GM12878 (cell line): ENCODE data around the gene TBXA2R. TPM values are rescaled to one million over a fixed set of nuclear protein-coding genes. Genes with fewer than 3 reads are reported as not detected.

Experiments
- ATF2 ChIP-seq: IDR thresholded peaks from 2 replicates; pipeline ENCODE4 v1.6.1; 2012; ENCODE audit warnings: low read length, inconsistent platforms
- BHLHE40 ChIP-seq, 2 experiments: fragments of 450-650 bp in 1 of 2; IDR thresholded peaks; 2 replicates each; pipeline ENCODE4 v1.6.1; 2011 to 2017; ENCODE audit warnings: low read depth in 2 of 2, borderline replicate concordance in 1 of 2, improper control_type of control experiment in 1 of 2, low read length in 1 of 2, mild to moderate bottlenecking in 1 of 2
- CBX5 ChIP-seq: sonication (generic); IDR thresholded peaks from 2 replicates; pipeline ENCODE4 v1.6.1; 2016; ENCODE audit warnings: low read depth, moderate library complexity, mild to moderate bottlenecking, inconsistent platforms
- CEBPB ChIP-seq, 2 experiments: fragments of 150-350 bp in 1 of 2; IDR thresholded peaks; 2 replicates each; pipeline ENCODE4 v1.6.1; 2012 to 2014; ENCODE audit warnings: low read depth in 2 of 2, low read length in 2 of 2, borderline replicate concordance in 1 of 2, inconsistent platforms in 1 of 2
- CHD2 ChIP-seq: IDR thresholded peaks from 2 replicates; pipeline ENCODE4 v1.6.1; 2011; ENCODE audit warnings: low read depth, low read length, improper control_type of control experiment, borderline replicate concordance
- FOS ChIP-seq: IDR thresholded peaks from 3 replicates; pipeline ENCODE4 v1.6.1; 2011; ENCODE audit warnings: borderline replicate concordance; ENCODE audit not compliant: insufficient read length; ENCODE audit errors: extremely low read depth
- IKZF2 ChIP-seq, 2 experiments: fragments of 450-650 bp; IDR thresholded peaks; 2 replicates each; pipeline ENCODE4 v1.6.1; 2017; ENCODE audit warnings: mild to moderate bottlenecking in 2 of 2, moderate library complexity in 2 of 2
- LARP7 ChIP-seq: fragments of 450-650 bp; IDR thresholded peaks from 2 replicates; pipeline ENCODE4 v1.6.1; 2017; ENCODE audit warnings: mild to moderate bottlenecking
- MYB ChIP-seq: fragments of 150-350 bp; IDR thresholded peaks from 2 replicates; pipeline ENCODE4 v1.6.1; 2014; ENCODE audit warnings: mild to moderate bottlenecking, low read depth, low read length, borderline replicate concordance
- MYC ChIP-seq: IDR thresholded peaks from 2 replicates; pipeline ENCODE4 v1.6.1; 2011; ENCODE audit warnings: mild to moderate bottlenecking, low read length, moderate library complexity, inconsistent platforms; ENCODE audit not compliant: insufficient read depth, insufficient replicate concordance, insufficient read length, severe bottlenecking
- NFYA ChIP-seq: IDR thresholded peaks from 2 replicates; pipeline ENCODE4 v1.6.1; 2011; ENCODE audit warnings: low read depth, mild to moderate bottlenecking, low read length, improper control_type of control experiment, borderline replicate concordance
- PAX8 ChIP-seq: fragments of 450-650 bp; IDR thresholded peaks from 2 replicates; pipeline ENCODE4 v1.6.1; 2017; ENCODE audit warnings: mild to moderate bottlenecking, moderate library complexity
- PML ChIP-seq: IDR thresholded peaks from 2 replicates; pipeline ENCODE4 v1.6.1; 2012; ENCODE audit warnings: low read length, inconsistent platforms
- SIN3A ChIP-seq: IDR thresholded peaks from 2 replicates; pipeline ENCODE4 v1.6.1; 2012; ENCODE audit warnings: low read depth, low read length, improper control_type of control experiment
- SP1 ChIP-seq: IDR thresholded peaks from one replicate; pipeline ENCODE4 v1.6.1; 2011; ENCODE audit warnings: low read depth, low read length
- ZNF384 ChIP-seq: IDR thresholded peaks from 2 replicates; pipeline ENCODE4 v1.6.1; 2012; ENCODE audit warnings: low read depth, mild to moderate bottlenecking, low read length, improper control_type of control experiment, borderline replicate concordance
- polyA plus RNA-seq, 11 experiments: library from polyadenylated mRNA; depleted of rRNA in 4 of 11; unstranded in 6 of 11; stranded (reverse) in 5 of 11; fragments of >200 nt; fragmentation: Nextera tagmentation in 4 of 11; fragmentation: Illumina TruSeq in 1 of 11; extraction: Ambion mirVana in 4 of 11; extraction: Trizol in 1 of 11; gene quantifications; 1 replicate in 1 of 11; 2 replicates in 10 of 11; pipeline versions ENCODE4 v1.2.1 to v1.2.3, GENCODE V29; 2011 to 2016; ENCODE audit warnings: inconsistent platforms in 2 of 11, missing spikeins in 2 of 11, low read depth in 1 of 11
- total RNA-seq, 4 experiments: library from RNA; depleted of rRNA in 3 of 4; stranded (reverse); fragments of >200 nt in 3 of 4; fragmentation: Illumina TruSeq in 1 of 4; extraction: Trizol in 1 of 4; gene quantifications; 2 replicates each; pipeline versions ENCODE4 v1.2.1 to v1.2.3, GENCODE V29; 2013 to 2021
- TF ChIP-seq, protein P1 (sequence below): fragments of 450-650 bp; IDR thresholded peaks from 2 replicates; pipeline ENCODE4 v1.6.1; 2017; ENCODE audit warnings: mild to moderate bottlenecking, moderate library complexity
- TF ChIP-seq, protein P2 (sequence below): IDR thresholded peaks from 2 replicates; pipeline ENCODE4 v1.6.1; 2011; ENCODE audit warnings: mild to moderate bottlenecking, low read depth, low read length, moderate library complexity; ENCODE audit not compliant: insufficient replicate concordance
- TF ChIP-seq, protein P3 (sequence below): fragments of 450-650 bp; formaldehyde crosslinking; IDR thresholded peaks from 2 replicates; pipeline ENCODE4 v1.4.0; 2020; ENCODE audit warnings: mild to moderate bottlenecking, moderate library complexity

TBXA2R gene
- total and polyA plus RNA-seq, 10 of the 15 experiments (the other 5 are each of a cell fraction or from before 2014, with no cell fraction given) = 0.03 TPM; not detected in 8

GRCh38 chr19:3557461-3558248 is 49.0 kb downstream of the TBXA2R start, which contains the start of gene MFSD12 (continued):
- TF ChIP-seq, protein P1, sequence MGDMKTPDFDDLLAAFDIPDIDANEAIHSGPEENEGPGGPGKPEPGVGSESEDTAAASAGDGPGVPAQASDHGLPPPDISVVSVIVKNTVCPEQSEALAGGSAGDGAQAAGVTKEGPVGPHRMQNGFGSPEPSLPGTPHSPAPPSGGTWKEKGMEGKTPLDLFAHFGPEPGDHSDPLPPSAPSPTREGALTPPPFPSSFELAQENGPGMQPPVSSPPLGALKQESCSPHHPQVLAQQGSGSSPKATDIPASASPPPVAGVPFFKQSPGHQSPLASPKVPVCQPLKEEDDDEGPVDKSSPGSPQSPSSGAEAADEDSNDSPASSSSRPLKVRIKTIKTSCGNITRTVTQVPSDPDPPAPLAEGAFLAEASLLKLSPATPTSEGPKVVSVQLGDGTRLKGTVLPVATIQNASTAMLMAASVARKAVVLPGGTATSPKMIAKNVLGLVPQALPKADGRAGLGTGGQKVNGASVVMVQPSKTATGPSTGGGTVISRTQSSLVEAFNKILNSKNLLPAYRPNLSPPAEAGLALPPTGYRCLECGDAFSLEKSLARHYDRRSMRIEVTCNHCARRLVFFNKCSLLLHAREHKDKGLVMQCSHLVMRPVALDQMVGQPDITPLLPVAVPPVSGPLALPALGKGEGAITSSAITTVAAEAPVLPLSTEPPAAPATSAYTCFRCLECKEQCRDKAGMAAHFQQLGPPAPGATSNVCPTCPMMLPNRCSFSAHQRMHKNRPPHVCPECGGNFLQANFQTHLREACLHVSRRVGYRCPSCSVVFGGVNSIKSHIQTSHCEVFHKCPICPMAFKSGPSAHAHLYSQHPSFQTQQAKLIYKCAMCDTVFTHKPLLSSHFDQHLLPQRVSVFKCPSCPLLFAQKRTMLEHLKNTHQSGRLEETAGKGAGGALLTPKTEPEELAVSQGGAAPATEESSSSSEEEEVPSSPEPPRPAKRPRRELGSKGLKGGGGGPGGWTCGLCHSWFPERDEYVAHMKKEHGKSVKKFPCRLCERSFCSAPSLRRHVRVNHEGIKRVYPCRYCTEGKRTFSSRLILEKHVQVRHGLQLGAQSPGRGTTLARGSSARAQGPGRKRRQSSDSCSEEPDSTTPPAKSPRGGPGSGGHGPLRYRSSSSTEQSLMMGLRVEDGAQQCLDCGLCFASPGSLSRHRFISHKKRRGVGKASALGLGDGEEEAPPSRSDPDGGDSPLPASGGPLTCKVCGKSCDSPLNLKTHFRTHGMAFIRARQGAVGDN = peak; percentile 84
- TF ChIP-seq LARP7 (peak; percentile 30), CBX5 (no peak), CEBPB (IDR thresholded peaks at IDR 0.05; ENCODE audit: borderline replicate concordance in 1 of 2, low read depth in 2 of 2, low read length in 2 of 2) (no peak), PML (no peak), PAX8 (no peak), FOS (peak; percentile 53), MYB (no peak), BHLHE40 (IDR thresholded peaks at IDR 0.05; ENCODE audit: borderline replicate concordance in 1 of 2, low read depth in 2 of 2, low read length in 1 of 2) (peak in 1 of 2 experiments; percentile 66; a peak in 1 of 4 replicates), SP1 (peak; percentile 98), NFYA (no peak), ZNF384 (no peak), CHD2 (peak; percentile 87), IKZF2 (IDR thresholded peaks at IDR 0.05) (no peak), ATF2 (no peak), MYC (no peak), SIN3A (0 out of 2 replicates have a peak, but pooled peaks have one; percentile 41)
- TF ChIP-seq, protein P2, sequence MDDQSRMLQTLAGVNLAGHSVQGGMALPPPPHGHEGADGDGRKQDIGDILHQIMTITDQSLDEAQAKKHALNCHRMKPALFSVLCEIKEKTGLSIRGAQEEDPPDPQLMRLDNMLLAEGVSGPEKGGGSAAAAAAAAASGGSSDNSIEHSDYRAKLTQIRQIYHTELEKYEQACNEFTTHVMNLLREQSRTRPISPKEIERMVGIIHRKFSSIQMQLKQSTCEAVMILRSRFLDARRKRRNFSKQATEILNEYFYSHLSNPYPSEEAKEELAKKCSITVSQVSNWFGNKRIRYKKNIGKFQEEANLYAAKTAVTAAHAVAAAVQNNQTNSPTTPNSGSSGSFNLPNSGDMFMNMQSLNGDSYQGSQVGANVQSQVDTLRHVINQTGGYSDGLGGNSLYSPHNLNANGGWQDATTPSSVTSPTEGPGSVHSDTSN = no peak
- TF ChIP-seq, protein P3, sequence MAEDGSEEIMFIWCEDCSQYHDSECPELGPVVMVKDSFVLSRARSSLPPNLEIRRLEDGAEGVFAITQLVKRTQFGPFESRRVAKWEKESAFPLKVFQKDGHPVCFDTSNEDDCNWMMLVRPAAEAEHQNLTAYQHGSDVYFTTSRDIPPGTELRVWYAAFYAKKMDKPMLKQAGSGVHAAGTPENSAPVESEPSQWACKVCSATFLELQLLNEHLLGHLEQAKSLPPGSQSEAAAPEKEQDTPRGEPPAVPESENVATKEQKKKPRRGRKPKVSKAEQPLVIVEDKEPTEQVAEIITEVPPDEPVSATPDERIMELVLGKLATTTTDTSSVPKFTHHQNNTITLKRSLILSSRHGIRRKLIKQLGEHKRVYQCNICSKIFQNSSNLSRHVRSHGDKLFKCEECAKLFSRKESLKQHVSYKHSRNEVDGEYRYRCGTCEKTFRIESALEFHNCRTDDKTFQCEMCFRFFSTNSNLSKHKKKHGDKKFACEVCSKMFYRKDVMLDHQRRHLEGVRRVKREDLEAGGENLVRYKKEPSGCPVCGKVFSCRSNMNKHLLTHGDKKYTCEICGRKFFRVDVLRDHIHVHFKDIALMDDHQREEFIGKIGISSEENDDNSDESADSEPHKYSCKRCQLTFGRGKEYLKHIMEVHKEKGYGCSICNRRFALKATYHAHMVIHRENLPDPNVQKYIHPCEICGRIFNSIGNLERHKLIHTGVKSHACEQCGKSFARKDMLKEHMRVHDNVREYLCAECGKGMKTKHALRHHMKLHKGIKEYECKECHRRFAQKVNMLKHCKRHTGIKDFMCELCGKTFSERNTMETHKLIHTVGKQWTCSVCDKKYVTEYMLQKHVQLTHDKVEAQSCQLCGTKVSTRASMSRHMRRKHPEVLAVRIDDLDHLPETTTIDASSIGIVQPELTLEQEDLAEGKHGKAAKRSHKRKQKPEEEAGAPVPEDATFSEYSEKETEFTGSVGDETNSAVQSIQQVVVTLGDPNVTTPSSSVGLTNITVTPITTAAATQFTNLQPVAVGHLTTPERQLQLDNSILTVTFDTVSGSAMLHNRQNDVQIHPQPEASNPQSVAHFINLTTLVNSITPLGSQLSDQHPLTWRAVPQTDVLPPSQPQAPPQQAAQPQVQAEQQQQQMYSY (CRISPR knock-in tag) = no peak
